ENCODE data around the gene PIGT.

Gene PIGT

GRCh38 chr20:45415822-45416637, at the start of gene PIGT:
TSS of gene PIGT (plus strand) at chr20:45416141. CDS start at chr20:45416157, 16 bp downstream.
- Mint-ChIP-seq H3K9me3 (no peaks in the 10 kb centered on the region), H3K27me3 (ENCODE audit: low read depth) (no peaks in the 10 kb centered on the region), H3K27ac (peak within 1 kb of the TSS; percentile 92), H3K4me3 (peak within 1 kb of the TSS; percentile 90), H3K36me3 (ENCODE audit: low read depth) (peaks cover 23% of the 10 kb centered on the region), H3K4me1 (ENCODE audit: low read depth) (peaks cover 30% of the 10 kb centered on the region)

GRCh38 chr20:45366192-45366591, 49.7 kb upstream of the PIGT start:
- H3K36me3 Mint-ChIP-seq (ENCODE audit: low read depth): peaks cover 43% of the 10 kb centered on the region
- no peaks in the 10 kb centered on the region for H3K9me3 Mint-ChIP-seq
- peaks cover 3% of the 10 kb centered on the region for H3K27me3 Mint-ChIP-seq (ENCODE audit: low read depth)
- H3K27ac Mint-ChIP-seq: no peak overlapping the region
- peaks cover 46% of the 10 kb centered on the region for H3K4me1 Mint-ChIP-seq (ENCODE audit: low read depth)
- no peak overlapping the region for H3K4me3 Mint-ChIP-seq

GRCh38 chr20:45366631-45367030, 49.3 kb upstream of the PIGT start:
- Mint-ChIP-seq H3K9me3 (no peaks in the 10 kb centered on the region), H3K4me1 (ENCODE audit: low read depth) (peaks cover 46% of the 10 kb centered on the region), H3K27ac (no peak overlapping the region), H3K4me3 (no peak overlapping the region), H3K36me3 (ENCODE audit: low read depth) (peaks cover 45% of the 10 kb centered on the region), H3K27me3 (ENCODE audit: low read depth) (peaks cover 3% of the 10 kb centered on the region)

DNA sequence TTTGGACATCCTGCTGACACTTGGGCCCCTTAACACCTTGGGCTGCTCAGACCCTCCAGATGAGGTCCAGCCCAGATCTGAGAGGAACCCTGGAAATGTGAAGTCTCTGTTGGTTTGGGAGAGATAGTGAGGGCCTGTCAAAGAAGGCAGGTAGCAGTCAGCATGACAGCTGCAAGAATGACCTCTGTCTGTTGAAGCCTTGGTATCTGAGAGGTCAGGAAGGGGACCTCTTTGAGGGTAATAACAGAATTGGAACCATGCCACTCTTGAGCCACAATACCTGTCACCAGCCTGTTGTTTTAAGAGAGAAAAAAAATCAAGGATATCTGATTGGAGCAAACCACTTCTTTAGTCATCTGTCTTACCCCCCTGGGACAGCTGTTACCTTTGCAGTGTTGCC, 48.8 kb upstream of the PIGT start:
- Mint-ChIP-seq H3K27ac (no peak overlapping the region), H3K9me3 (no peaks in the 10 kb centered on the region), H3K36me3 (ENCODE audit: low read depth) (peaks cover 45% of the 10 kb centered on the region), H3K27me3 (ENCODE audit: low read depth) (peaks cover 3% of the 10 kb centered on the region), H3K4me3 (no peak overlapping the region), H3K4me1 (ENCODE audit: low read depth) (peaks cover 43% of the 10 kb centered on the region)

- H3K4me3 Mint-ChIP-seq: peak overlapping the region; percentile 25
- H3K36me3 Mint-ChIP-seq (ENCODE audit: low read depth): peaks cover 41% of the 10 kb centered on the region
- H3K27me3 Mint-ChIP-seq (ENCODE audit: low read depth): no peaks in the 10 kb centered on the region
- H3K27ac Mint-ChIP-seq: peak overlapping the region; percentile 18
- H3K4me1 Mint-ChIP-seq (ENCODE audit: low read depth): peaks cover 45% of the 10 kb centered on the region
- H3K9me3 Mint-ChIP-seq: no peaks in the 10 kb centered on the region
Measured at GRCh38 chr20:45368221-45368980, 47.5 kb upstream of the PIGT start.

GRCh38 chr20:45370571-45371160, 45.3 kb upstream of the PIGT start:
- Mint-ChIP-seq H3K27me3 (ENCODE audit: low read depth) (no peaks in the 10 kb centered on the region), H3K4me3 (no peak overlapping the region), H3K4me1 (ENCODE audit: low read depth) (peaks cover 44% of the 10 kb centered on the region), H3K9me3 (no peaks in the 10 kb centered on the region), H3K27ac (no peak overlapping the region), H3K36me3 (ENCODE audit: low read depth) (peaks cover 33% of the 10 kb centered on the region)

- Mint-ChIP-seq H3K4me1 (ENCODE audit: low read depth) (peaks cover 41% of the 10 kb centered on the region), H3K27ac (peak overlapping the region; percentile 17), H3K27me3 (ENCODE audit: low read depth) (no peaks in the 10 kb centered on the region), H3K36me3 (ENCODE audit: low read depth) (peaks cover 21% of the 10 kb centered on the region), H3K9me3 (no peaks in the 10 kb centered on the region), H3K4me3 (no peak overlapping the region)
Measured at GRCh38 chr20:45372241-45372640, 43.7 kb upstream of the PIGT start.

DNA sequence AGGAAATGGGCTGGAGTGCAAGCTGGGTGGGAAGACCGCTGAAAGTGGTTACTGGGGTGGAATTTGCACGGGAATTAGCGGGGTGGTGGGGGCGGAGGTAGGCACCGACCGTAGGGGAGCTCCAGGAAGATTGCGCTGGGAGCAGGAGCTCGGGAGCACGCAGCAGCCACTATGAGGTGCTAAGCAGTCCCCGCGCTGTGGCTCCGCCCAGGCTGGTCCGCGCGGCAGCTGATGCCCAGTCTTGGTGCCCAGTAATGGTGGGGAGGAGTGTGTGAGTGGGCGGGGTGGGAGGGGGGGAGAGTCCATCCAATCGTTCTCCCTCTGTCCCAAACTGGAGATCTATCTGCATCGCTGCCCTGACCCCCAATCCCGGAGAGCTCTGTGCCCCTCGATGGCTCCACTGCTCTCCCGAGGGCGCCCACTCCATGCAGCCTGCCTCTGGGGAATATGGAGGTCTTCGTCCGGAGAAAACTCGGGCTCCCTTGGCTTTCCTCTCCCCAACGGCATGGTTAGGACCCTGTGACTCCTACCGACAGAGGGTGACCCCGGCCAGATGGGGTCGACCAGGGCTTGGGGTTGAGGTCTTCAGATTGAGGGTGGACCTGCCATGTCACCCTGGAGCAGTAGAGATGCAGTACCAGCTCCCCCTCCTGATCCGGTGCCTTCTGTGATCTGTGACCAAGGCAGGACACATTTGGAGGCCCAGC, 43.1 kb upstream of the PIGT start:
- Mint-ChIP-seq H3K4me1 (ENCODE audit: low read depth) (peaks cover 35% of the 10 kb centered on the region), H3K27me3 (ENCODE audit: low read depth) (no peaks in the 10 kb centered on the region), H3K27ac (peak overlapping the region; percentile 91)

DNA sequence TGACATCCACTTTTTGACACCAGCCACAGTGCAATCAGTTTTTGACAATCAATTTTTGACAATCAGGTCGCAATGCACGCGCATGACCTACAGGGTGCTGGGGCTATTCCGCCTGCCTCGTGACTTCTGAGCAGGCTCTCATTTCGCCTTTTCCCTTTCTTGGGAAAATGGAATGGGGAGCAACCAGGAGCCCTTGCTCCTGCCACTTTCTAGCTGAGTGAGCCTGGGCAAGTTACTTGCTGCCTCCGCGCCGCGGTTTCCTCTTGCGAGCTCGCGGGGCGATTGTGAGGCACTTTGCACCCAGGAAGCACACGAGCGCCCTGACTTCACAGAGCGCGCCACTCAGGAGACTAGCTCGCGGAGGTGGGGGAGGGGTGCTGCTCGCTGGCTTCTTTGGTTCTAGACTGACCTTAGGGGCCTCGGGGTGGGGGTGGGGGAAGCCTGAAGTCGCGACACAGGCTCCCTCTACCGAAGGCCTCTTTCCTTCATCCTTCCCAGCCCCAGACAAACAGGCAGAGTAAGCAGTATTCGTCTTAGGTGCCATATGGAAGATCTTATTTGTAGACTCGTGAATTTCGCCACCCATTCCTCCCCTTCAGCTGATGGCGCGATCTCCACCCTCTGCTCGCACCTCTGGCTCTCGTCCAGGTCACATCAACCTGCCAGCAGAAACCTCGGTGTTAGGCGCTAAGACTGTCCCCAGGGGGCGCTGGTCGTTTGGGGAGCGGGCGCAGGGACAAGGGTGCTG, 42.4 kb upstream of the PIGT start:
- peaks cover 10% of the 10 kb centered on the region for H3K36me3 Mint-ChIP-seq (ENCODE audit: low read depth)
- peak overlapping the region; percentile 91 for H3K27ac Mint-ChIP-seq
- H3K4me3 Mint-ChIP-seq: peak overlapping the region; percentile 83
- H3K4me1 Mint-ChIP-seq (ENCODE audit: low read depth): peaks cover 28% of the 10 kb centered on the region
- H3K9me3 Mint-ChIP-seq: no peaks in the 10 kb centered on the region
- H3K27me3 Mint-ChIP-seq (ENCODE audit: low read depth): no peaks in the 10 kb centered on the region

More for the DNA sequence above, 43.1 kb upstream of the PIGT start:
- H3K36me3 Mint-ChIP-seq (ENCODE audit: low read depth): peaks cover 17% of the 10 kb centered on the region
- H3K4me3 Mint-ChIP-seq: no peak overlapping the region
- no peaks in the 10 kb centered on the region for H3K9me3 Mint-ChIP-seq

GRCh38 chr20:45374101-45374467, 41.9 kb upstream of the PIGT start:
- H3K9me3 Mint-ChIP-seq: no peaks in the 10 kb centered on the region
- H3K27ac Mint-ChIP-seq: peak overlapping the region; percentile 91
- H3K36me3 Mint-ChIP-seq (ENCODE audit: low read depth): peaks cover 7% of the 10 kb centered on the region
- peak overlapping the region; percentile 83 for H3K4me3 Mint-ChIP-seq
- H3K4me1 Mint-ChIP-seq (ENCODE audit: low read depth): peaks cover 22% of the 10 kb centered on the region
- H3K27me3 Mint-ChIP-seq (ENCODE audit: low read depth): no peaks in the 10 kb centered on the region

GRCh38 chr20:45374966-45375365, 41.0 kb upstream of the PIGT start:
- peaks cover 8% of the 10 kb centered on the region for H3K36me3 Mint-ChIP-seq (ENCODE audit: low read depth)
- peaks cover 19% of the 10 kb centered on the region for H3K4me1 Mint-ChIP-seq (ENCODE audit: low read depth)
- no peak overlapping the region for H3K4me3 Mint-ChIP-seq
- H3K9me3 Mint-ChIP-seq: no peaks in the 10 kb centered on the region
- H3K27me3 Mint-ChIP-seq (ENCODE audit: low read depth): no peaks in the 10 kb centered on the region
- H3K27ac Mint-ChIP-seq: no peak overlapping the region

- H3K4me3 Mint-ChIP-seq: no peak overlapping the region
- peaks cover 18% of the 10 kb centered on the region for H3K4me1 Mint-ChIP-seq (ENCODE audit: low read depth)
- H3K27ac Mint-ChIP-seq: no peak overlapping the region
- peaks cover 3% of the 10 kb centered on the region for H3K36me3 Mint-ChIP-seq (ENCODE audit: low read depth)
- H3K9me3 Mint-ChIP-seq: no peaks in the 10 kb centered on the region
- no peaks in the 10 kb centered on the region for H3K27me3 Mint-ChIP-seq (ENCODE audit: low read depth)
Measured at GRCh38 chr20:45377269-45377668, 38.7 kb upstream of the PIGT start.

DNA sequence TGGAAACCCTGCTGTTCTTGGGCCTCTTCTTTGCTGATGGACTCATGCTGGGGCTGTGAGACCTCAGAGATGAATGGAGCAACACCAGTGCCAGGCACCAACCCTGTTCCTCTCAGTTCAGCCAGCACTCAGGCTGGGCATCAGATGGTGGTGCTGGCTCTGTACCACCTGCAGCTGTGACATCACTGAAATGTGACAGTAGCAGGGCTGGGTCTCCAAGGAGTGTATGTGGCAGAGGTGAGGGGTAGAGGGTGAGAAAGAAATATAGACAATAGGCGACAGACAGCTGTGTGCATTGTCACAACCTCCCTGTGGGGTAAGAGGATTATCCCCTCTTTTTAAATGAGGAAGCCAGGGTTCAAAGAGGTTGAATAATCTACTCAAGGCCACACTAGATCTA, 37.8 kb upstream of the PIGT start, which contains the start of gene TP53TG5:
Gene TP53TG5, minus strand, starts transcription at position 135 of the 400 bp plus-strand sequence. Its CDS starts 89 bp downstream, at position 46.
- Mint-ChIP-seq H3K9me3 (no peaks in the 10 kb centered on the region), H3K4me3 (no peak within 1 kb of the TSS), H3K36me3 (ENCODE audit: low read depth) (peaks cover 3% of the 10 kb centered on the region), H3K27ac (no peak within 1 kb of the TSS), H3K4me1 (ENCODE audit: low read depth) (peaks cover 13% of the 10 kb centered on the region), H3K27me3 (ENCODE audit: low read depth) (no peaks in the 10 kb centered on the region)
